Stimulated activated CD4-positive, alpha-beta T cell treated with anti-CD3 and anti-CD28 coated beads, Interleukin-15, amount 100 ng/mL, for 1 hour (primary cell): Measurements from ENCODE around the gene HAO2.

Source experiments
- DNase-seq, 2 donors: peaks; one replicate each; pipeline ENCODE4 v3.0.0-alpha.2; 2020; ENCODE audit warnings: low read depth in 1 of 2, low spot score in 1 of 2

The HAO2 gene

DNA sequence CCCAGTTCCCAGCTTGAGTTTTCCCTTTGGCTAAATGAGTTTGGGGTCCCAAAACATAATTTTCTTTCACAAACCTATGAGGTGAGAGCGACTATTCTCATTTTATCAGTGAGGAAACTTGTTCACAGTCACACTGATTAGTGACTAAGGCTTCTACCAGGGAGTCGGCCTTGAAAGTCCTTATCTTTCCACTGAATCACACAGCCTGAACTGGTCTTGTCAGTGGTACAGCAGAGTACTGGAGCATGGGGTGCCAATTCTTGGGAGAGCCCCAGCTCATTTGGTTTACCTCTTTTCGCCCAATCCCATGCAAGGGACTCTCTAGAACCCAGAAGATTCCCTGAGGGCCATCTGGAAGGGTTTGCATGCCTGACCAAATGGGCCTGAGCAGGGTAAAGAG lies 63.3 kb downstream of the HAO2 start:
- no peak for DNase-seq

DNA sequence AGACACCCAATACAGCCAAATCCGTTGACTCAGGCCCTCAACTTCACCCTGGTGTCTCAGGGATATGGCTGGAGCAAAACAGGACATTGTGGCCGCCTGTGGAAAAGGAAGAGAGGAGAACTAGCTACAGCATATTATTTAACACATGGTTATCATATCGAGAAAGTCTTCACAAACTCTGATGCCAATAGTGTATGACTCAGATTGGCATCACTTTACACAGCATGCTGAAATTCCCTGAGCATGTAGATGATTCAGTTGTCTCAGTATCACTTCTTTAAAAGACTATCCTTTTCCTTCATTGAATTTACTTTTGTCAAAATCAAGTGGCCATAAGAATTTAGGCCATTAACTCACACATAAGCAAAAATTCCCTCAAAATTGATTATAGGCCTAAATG lies 66.5 kb downstream of the HAO2 start:
- no peak for DNase-seq

DNA sequence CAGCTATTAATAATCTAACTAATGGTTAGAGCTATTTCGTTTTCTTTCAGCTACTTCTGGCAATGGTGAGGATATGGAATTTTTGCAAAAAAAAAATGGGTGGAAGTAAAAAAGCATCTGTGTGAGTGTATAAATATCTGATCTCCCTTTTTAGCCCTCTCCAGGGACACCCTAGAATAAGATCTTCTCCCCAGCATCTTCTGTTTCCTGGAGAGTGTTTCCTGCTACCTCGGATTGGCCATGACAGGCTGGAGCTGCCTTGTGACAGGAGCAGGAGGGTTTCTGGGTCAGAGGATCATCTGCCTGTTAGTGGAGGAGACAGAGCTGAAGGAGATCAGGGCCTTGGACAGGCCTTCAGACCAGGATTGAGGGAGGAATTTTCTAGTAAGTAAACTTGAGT lies 70.2 kb downstream of the HAO2 start:
- DNase-seq, result no peak

DNA sequence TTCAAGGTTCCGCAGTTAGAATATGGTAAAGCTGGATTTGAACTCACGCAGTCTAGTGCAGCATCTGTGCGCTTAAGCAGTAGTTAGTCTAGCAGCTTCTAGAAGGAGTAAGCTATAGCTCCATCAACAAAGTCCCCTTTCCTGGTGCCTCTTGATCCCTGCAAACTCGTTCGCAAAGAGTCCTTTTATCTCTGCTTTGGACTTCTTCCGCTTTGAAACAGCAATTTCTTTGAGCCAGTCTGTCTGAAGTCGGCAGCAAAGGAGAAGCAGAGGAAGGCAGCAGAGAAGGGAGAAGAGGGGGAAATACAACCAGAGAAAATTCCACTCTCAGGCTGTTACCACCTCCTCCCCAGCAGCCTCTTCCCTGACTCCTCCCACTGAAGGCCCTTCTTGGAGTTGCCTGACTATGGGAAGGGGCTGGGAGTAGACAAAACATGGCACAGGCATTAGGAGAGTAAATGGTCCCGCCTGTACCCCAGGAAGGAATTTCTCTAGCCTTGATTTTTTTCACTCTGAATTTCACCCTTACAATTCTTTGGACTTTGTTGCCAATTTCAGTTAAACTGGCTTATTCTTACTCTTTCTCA lies 72.2 kb downstream of the HAO2 start:
- DNase-seq, result no peak

DNA sequence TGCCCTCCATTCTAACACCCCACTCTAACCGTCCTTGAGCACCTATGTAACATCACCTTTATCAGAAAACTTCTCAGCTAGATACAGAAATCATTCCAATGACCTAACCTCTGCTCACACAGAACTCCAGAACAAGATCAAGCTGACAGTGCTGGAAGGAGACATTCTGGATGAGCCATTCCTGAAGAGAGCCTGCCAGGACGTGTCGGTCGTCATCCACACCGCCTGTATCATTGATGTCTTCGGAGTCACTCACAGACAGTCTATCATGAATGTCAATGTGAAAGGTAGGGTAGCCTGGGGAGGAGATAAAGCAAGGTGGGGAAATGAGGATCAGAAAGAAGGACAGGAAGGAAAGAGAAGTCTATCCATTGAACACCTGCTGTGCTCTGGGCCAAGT lies 74.2 kb downstream of the HAO2 start:
- DNase-seq, result no peak
